ENCODE measurements around the gene TMEM45B.

DNA sequence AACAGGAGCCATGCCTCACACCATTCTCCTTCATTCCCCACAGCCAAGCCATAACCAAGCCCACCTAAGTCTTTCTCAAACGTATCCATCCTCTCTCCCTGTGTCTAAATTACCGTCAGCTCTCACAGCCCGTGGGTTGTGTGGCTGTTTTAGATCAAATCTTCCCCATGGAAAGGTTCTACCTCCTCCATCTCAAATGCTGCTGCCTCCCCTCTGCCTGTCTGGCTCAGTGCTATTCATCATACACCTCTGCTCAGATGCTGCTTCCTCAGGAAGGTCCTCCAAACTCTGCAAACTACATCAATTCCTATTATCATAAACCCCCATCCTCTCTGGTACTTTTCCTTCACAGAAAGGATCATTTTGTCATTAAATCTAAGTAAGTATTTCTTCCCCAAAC lies 64.7 kb downstream of the TMEM45B start:
- TF ChIP-seq LEF1 (IDR thresholded peaks at IDR 0.05; ENCODE audit: borderline replicate concordance) (no peak), BHLHE40 (IDR thresholded peaks at IDR 0.05; ENCODE audit: borderline replicate concordance) (no peak)
